H1 (cell line): ENCODE measurements around the gene TSPAN9. TPM values are rescaled to one million over a fixed set of nuclear protein-coding genes. Genes with fewer than 3 reads are reported as not detected.

Experiments used
- CTCF ChIA-PET: fragments of 300-600 bp; sonication (Branson Sonifier 250); formaldehyde crosslinking; loops from one replicate; lab custom pipeline; 2021; ENCODE audit not compliant: partially characterized antibody; lab: Charles Lee
- POLR2A ChIA-PET: fragments of 300-600 bp; sonication (Branson Sonifier 250); formaldehyde crosslinking; loops from one replicate; lab custom pipeline; 2021; ENCODE audit warnings: inconsistent platforms; ENCODE audit not compliant: partially characterized antibody; lab: Charles Lee
- DNase-seq, 2 experiments: peaks; one replicate each; pipeline versions ENCODE4 v3.0.0 to v3.0.0-alpha.2; 2010 to 2022; ENCODE audit warnings: low spot score in 2 of 2, low read depth in 1 of 2, mixed read lengths in 1 of 2
- FAIRE-seq: peaks from 2 replicates; lab custom pipeline; 2011; peaks lifted over from hg19 to GRCh38; lab: Jason Lieb, UNC
- H2AFZ ChIP-seq: 2 replicates; pipeline ENCODE4 v1.8.1; 2012; ENCODE audit warnings: low read length, inconsistent platforms
- H2AK5ac ChIP-seq: 2 replicates; pipeline ENCODE4 v1.6.1; 2013; ENCODE audit warnings: low read depth, low read length
- H2BK120ac ChIP-seq: replicated peaks from 2 replicates; pipeline ENCODE3; 2013; ENCODE audit warnings: low read depth, low read length, inconsistent platforms
- H2BK12ac ChIP-seq: 2 replicates; pipeline ENCODE4 v1.6.1; 2013; ENCODE audit warnings: low read depth, low read length
- H2BK15ac ChIP-seq: 2 replicates; pipeline ENCODE4 v1.6.1; 2013; ENCODE audit warnings: low read length
- H2BK20ac ChIP-seq: 2 replicates; pipeline ENCODE4 v1.6.1; 2013; ENCODE audit warnings: low read length
- H2BK5ac ChIP-seq: 2 replicates; pipeline ENCODE4 v1.6.1; 2013; ENCODE audit warnings: low read depth, low read length
- H3K14ac ChIP-seq: 2 replicates; pipeline ENCODE4 v1.6.1; 2013; ENCODE audit warnings: inconsistent platforms; ENCODE audit not compliant: insufficient read length
- H3K18ac ChIP-seq: 2 replicates; pipeline ENCODE4 v1.6.1; 2013; ENCODE audit warnings: low read length; ENCODE audit errors: extremely low read depth
- H3K23ac ChIP-seq: 2 replicates; pipeline ENCODE4 v1.6.1; 2013; ENCODE audit warnings: inconsistent platforms; ENCODE audit not compliant: insufficient read length
- H3K23me2 ChIP-seq: 2 replicates; pipeline ENCODE4 v1.6.1; 2013; ENCODE audit warnings: low read depth, low read length
- H3K27ac ChIP-seq: 2 replicates; pipeline ENCODE4 v1.6.1; 2011; ENCODE audit warnings: low read depth, low read length, inconsistent platforms
- H3K27me3 ChIP-seq, 4 experiments: replicated peaks in 1 of 4; 1 replicate in 1 of 4; 2 replicates in 3 of 4; pipeline versions ENCODE4 v1.6.1 to v1.8.1; 2011 to 2013; ENCODE audit warnings: low read length in 3 of 4, mild to moderate bottlenecking in 3 of 4, inconsistent platforms in 2 of 4, mixed read lengths in 2 of 4, moderate library complexity in 1 of 4; ENCODE audit not compliant: control insufficient read depth in 3 of 4, insufficient read depth in 3 of 4; ENCODE audit errors: extremely low read depth in 1 of 4
- H3K36me3 ChIP-seq, 4 experiments: 2 replicates each; pipeline versions ENCODE4 v1.6.1 to v1.8.1; 2011 to 2013; ENCODE audit warnings: mild to moderate bottlenecking in 4 of 4, low read length in 3 of 4, moderate library complexity in 2 of 4, control low read depth in 1 of 4, inconsistent platforms in 1 of 4; ENCODE audit not compliant: insufficient read depth in 4 of 4, control insufficient read depth in 2 of 4
- H3K4ac ChIP-seq: replicated peaks from 2 replicates; pipeline ENCODE3; 2013; ENCODE audit warnings: low read length, low read depth, mixed read lengths, inconsistent platforms; ENCODE audit not compliant: insufficient read length
- H3K4me1 ChIP-seq, 4 experiments: replicated peaks in 1 of 4; 1 replicate in 1 of 4; 2 replicates in 3 of 4; pipeline versions ENCODE4 v1.6.1 to v1.8.1; 2011 to 2013; ENCODE audit warnings: low read length in 3 of 4, inconsistent platforms in 2 of 4, mixed read lengths in 1 of 4; ENCODE audit not compliant: insufficient read depth in 4 of 4, control insufficient read depth in 3 of 4
- H3K4me2 ChIP-seq, 2 experiments: 2 replicates each; pipeline versions ENCODE4 v1.6.1 to v1.8.1; 2011 to 2013; ENCODE audit warnings: low read depth in 2 of 2, low read length in 2 of 2, control low read depth in 1 of 2, inconsistent platforms in 1 of 2, mild to moderate bottlenecking in 1 of 2; ENCODE audit not compliant: insufficient read depth in 1 of 2
- H3K4me3 ChIP-seq, 4 experiments: fragments of 200-600, 300-600 bp in 1 of 4; sonication (generic), shearing (Covaris generic), sonication (Bioruptor Twin) in 1 of 4; 2 replicates each; pipeline versions ENCODE4 v1.5.1 to v1.8.1; 2011 to 2016; ENCODE audit warnings: low read length in 4 of 4, low read depth in 3 of 4, control low read depth in 2 of 4, inconsistent platforms in 2 of 4, mild to moderate bottlenecking in 2 of 4, mixed read lengths in 1 of 4, moderate library complexity in 1 of 4; ENCODE audit not compliant: insufficient read depth in 2 of 4; ENCODE audit errors: extremely low read depth in 1 of 4
- H3K56ac ChIP-seq: replicated peaks from 2 replicates; pipeline ENCODE3; 2013; ENCODE audit warnings: low read depth, mild to moderate bottlenecking, mixed read lengths, low read length, inconsistent platforms; ENCODE audit not compliant: insufficient read length
- H3K79me1 ChIP-seq: 2 replicates; pipeline ENCODE4 v1.6.1; 2013; ENCODE audit warnings: low read depth, low read length, control low read depth
- H3K79me2 ChIP-seq, 2 experiments: 2 replicates each; pipeline versions ENCODE4 v1.6.1 to v1.8.1; 2012 to 2013; ENCODE audit warnings: low read length in 2 of 2, mild to moderate bottlenecking in 2 of 2, inconsistent platforms in 1 of 2; ENCODE audit not compliant: insufficient read depth in 2 of 2, control insufficient read depth in 1 of 2
- H3K9ac ChIP-seq, 4 experiments: replicated peaks in 1 of 4; 1 replicate in 1 of 4; 2 replicates in 3 of 4; pipeline versions ENCODE4 v1.6.1 to v1.8.1; 2011 to 2013; ENCODE audit warnings: low read depth in 3 of 4, low read length in 3 of 4, control low read depth in 2 of 4, mild to moderate bottlenecking in 2 of 4, moderate library complexity in 2 of 4, inconsistent platforms in 1 of 4; ENCODE audit errors: extremely low read depth in 1 of 4
- H3K9me3 ChIP-seq, 2 experiments: 2 replicates each; pipeline versions ENCODE4 v1.6.1 to v1.8.1; 2012 to 2013; ENCODE audit warnings: mild to moderate bottlenecking in 2 of 2, moderate library complexity in 2 of 2, control low read depth in 1 of 2, inconsistent platforms in 1 of 2, low read depth in 1 of 2, low read length in 1 of 2, mixed read lengths in 1 of 2; ENCODE audit not compliant: insufficient read depth in 2 of 2
- H4K20me1 ChIP-seq, 2 experiments: replicated peaks in 1 of 2; 2 replicates each; pipeline versions ENCODE3 to v1.8.1; 2011 to 2013; ENCODE audit warnings: inconsistent platforms in 2 of 2, low read length in 2 of 2, mild to moderate bottlenecking in 1 of 2; ENCODE audit not compliant: insufficient read depth in 2 of 2, control insufficient read depth in 1 of 2
- H4K5ac ChIP-seq: 2 replicates; pipeline ENCODE4 v1.6.1; 2013; ENCODE audit warnings: low read length, low read depth, mixed read lengths, inconsistent platforms; ENCODE audit not compliant: insufficient read length
- H4K8ac ChIP-seq: 2 replicates; pipeline ENCODE4 v1.8.0; 2013; ENCODE audit warnings: mild to moderate bottlenecking, moderate library complexity, low read length, inconsistent platforms; ENCODE audit not compliant: insufficient read depth; ENCODE audit errors: extremely low read depth
- H4K91ac ChIP-seq: replicated peaks from 2 replicates; pipeline ENCODE3; 2013; ENCODE audit warnings: low read length, mixed read lengths, inconsistent platforms; ENCODE audit not compliant: insufficient read length
- WGBS, 2 experiments: shearing (Covaris generic) in 1 of 2; methylation state at CpG; one replicate each; pipeline versions ENCODE4 v1.1.6 to v1.1.7; 2013 to 2015; ENCODE audit warnings: low lambda C conversion rate in 2 of 2, mixed read lengths in 2 of 2, inconsistent platforms in 1 of 2, low coverage in 1 of 2, missing lambda C conversion rate in 1 of 2; ENCODE audit not compliant: insufficient replicate concordance in 2 of 2, insufficient coverage in 1 of 2, insufficient read length in 1 of 2; ENCODE audit errors: extremely low coverage in 1 of 2, missing lambda C conversion rate in 1 of 2; 5-methylcytosine and 5-hydroxymethylcytosine counted together
- polyA plus RNA-seq, 7 experiments: library from polyadenylated mRNA; depleted of rRNA in 3 of 7; stranded (reverse) in 5 of 7; unstranded in 2 of 7; fragments of >200 nt in 5 of 7; fragments of 200-250 nt in 2 of 7; gene quantifications; 1 replicate in 5 of 7; 2 replicates in 1 of 7; 4 replicates in 1 of 7; pipeline versions ENCODE4 v1.2.1 to v1.2.3, GENCODE V29; 2011 to 2013; ENCODE audit warnings: missing spikeins in 2 of 7, mixed read lengths in 2 of 7
- total RNA-seq: library from RNA; stranded (reverse); fragmentation: NEBNext Ultra II Directional; extraction: Animal tissue kit (Norgen Biotek cat#: 25700); gene quantifications from 2 replicates; pipeline ENCODE4 v1.2.1, GENCODE V29; 2021

TSPAN9 gene
- total and polyA plus RNA-seq, 2 of the 8 experiments (the other 6 are each of a cell fraction or from before 2014, with no cell fraction given): 11.5 to 29.1 TPM

- Histone ChIP-seq H3K23ac (no peak overlapping the region), H2AFZ (no peak overlapping the region), H4K20me1 (peaks cover 2 to 3% of the 10 kb centered on the region in 2 experiments), H3K79me2 (no peaks in the 10 kb centered on the region), H2BK5ac (no peak overlapping the region), H2BK12ac (no peak overlapping the region), H4K91ac (no peak overlapping the region), H3K9ac (no peak overlapping the region), H2BK120ac (no peak overlapping the region), H3K23me2 (no peaks in the 10 kb centered on the region), H3K27me3 (no peaks in the 10 kb centered on the region), H2BK20ac (no peak overlapping the region), H3K4me2 (no peak overlapping the region), H3K27ac (no peak overlapping the region), H4K5ac (no peak overlapping the region), H3K56ac (no peak overlapping the region), H3K14ac (no peak overlapping the region), H2AK5ac (no peak overlapping the region), H3K4me3 (no peak overlapping the region), H2BK15ac (no peak overlapping the region), H3K79me1 (no peaks in the 10 kb centered on the region), H3K36me3 (no peaks in the 10 kb centered on the region), H3K4me1 (peaks cover 0 to 15% (median 7%) of the 10 kb centered on the region in 4 experiments), H3K4ac (no peak overlapping the region), H3K9me3 (no peaks in the 10 kb centered on the region), H4K8ac (no peak overlapping the region), H3K18ac (no peak overlapping the region)
- ChIA-PET CTCF (interaction anchor here (0.7 to 16.9 kb wide), 53 partner anchors 8 to 456 kb away, joined by 3 to 361 read pairs (median 6); no protein-coding TSS in a partner anchor), POLR2A (interaction anchor here (0.7 to 1.5 kb wide), 3 partner anchors 66 to 292 kb away, joined by 3 to 4 read pairs (median 3); no protein-coding TSS in a partner anchor)
- FAIRE-seq (no peak), DNase-seq (no peak)
- WGBS, 2 experiments: 89% methylated on average over 13 of the region's 13 CpGs; no CpG with 5 or more reads in 1 of the 2 experiments
Observed at GRCh38 chr12:3274664-3275063, 197.5 kb downstream of the TSPAN9 start.
